GM19455 (cell line): ENCODE results near the gene HSF4.

Experiments used
- ATAC-seq: cut with Tn5 transposase; IDR thresholded peaks from one replicate; pipeline ENCODE4 v1.9.1; 2021; ENCODE audit not compliant: unreplicated experiment

The HSF4 gene

DNA sequence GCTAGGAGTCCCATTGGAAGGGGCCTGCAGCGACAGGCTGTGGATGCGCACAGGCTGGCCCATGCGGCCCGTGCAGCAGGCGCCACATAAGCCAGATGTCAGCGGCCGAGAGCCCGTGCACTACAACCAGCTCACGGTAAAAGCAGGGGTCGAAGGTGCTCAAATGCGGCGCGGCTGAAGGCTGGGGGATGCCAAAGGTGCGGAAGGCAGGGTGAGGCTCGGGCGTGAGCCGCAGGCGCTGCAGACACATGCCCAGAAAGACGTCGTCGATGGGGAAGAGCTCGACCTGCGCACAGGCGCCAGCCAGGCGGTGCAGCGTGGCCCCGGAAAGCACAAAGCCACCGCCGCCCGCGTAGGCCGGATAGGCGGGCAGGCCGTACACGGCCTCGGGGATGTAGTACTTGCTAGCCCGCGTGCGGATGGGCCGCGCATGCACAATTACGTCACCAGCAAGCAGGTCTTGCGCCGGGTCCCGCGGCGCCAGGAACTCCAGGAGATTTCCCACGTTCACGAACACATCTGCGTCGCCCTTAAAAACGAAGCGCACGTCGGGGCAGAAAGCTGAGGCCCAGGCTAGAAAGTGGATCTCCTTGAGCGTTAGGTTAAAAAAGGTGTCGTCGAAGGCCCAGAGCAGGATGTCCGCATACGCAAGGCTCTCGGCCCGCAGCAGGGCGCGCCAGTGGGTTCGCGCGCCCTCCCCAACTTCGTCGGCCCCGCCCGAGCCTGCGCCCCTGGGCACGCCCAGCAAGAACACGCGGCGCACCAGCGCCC lies 15.1 kb upstream of the HSF4 start:
- ATAC-seq, result no peak

DNA sequence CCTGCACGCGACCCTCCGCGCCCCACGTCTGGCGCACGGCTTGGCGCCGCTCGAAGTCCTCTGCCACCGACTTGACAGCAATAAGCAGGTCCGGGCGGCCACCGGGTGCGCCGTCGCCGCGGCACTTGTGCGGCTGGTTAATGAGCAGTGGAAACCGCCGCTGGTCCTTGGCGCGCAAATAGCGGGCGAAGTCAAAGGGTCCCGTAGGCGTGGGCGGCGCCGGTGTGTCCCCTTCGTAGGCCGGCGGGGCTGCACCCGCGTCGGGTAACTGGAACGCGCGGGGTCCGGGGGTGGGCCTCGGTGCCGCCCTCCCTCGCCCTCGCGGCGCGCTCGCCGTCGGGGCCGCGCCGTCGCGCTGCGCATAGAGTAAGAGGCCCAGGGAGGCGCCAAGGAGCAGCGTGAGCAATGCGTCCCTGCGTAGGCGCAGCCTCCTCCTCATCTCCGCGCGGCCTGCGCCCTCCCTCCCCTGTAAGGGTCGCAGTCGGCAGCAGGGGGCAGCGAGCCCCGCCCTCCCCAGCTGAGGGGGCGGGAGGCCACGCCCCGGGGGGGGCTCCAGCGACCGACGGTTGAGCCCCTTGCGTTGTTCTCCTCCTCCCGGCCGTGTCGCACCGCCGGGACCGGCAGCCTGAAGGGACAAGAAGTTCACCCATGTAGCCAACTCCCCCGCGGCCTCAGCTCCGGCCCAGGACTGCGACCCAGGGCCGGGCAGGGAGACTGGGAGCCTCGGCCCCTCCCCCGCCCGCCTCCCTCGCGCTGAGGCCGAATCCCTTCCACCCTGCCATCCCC lies 14.3 kb upstream of the HSF4 start:
- peak; percentile 34 for ATAC-seq

DNA sequence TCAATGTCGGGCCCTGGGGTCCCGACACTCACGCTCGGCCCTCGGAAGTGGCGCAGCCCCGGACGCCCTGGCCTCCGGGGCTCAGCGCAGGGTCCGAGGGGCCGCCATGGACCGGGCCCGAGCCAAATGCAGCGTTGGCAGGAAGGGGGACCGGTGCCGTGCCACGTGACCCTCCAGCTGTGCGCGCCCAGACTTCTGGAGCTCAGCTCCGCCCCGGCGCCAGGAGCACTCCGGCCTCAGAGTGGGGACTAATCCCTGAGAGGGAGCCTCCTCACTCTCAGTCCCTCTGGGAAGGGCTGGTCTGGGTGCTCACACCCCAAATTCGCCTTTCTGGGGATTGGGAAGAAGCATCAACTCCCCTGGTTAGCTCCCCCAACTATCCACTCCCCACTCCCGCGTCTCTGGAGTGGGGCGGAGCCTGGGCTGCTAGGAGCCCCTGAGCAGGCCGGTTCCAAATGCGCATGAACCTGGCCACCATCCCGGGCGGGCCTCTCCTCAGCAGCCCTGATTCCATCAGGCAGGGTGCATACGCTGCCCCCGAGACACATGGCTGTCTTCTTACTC lies 13.6 kb upstream of the HSF4 start, which contains the start of gene B3GNT9:
TSS of gene B3GNT9 (minus strand) at position 166 of the 564 bp plus-strand sequence. CDS start 513 bp downstream, outside the sequence.
- peak; percentile 67 for ATAC-seq

DNA sequence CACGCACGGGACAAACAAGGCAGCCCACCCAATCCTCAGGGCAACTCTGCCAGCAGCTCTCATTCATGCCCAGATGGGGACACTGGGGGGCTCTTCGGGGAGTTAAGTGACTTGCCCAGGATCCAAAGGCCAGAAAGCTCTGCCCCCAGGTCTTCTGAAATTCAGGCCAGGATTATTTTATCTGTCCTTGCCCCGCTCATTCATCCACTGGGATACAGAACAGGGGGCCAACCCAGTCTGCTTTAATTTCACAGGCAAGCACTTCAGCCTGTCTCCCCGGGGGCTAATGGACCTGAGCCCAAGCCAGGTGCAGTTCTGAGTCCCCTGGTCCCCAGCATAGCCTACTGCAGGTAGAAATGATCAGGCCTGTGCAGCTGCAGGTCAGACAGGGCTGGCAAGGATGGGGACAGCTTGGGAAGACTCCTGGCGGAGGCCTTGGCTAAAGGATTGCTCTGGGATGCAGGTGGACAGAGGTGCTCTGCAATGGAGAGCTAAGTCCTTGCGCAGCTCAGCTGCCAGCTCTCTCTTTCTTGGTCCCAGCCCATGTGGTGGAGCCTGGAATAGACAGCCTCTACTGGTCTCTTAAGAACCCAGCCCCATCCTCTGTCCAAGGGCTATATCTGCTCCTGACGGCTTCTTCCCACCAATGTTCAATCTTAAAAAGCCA lies 13.0 kb upstream of the HSF4 start:
- ATAC-seq, result no peak

DNA sequence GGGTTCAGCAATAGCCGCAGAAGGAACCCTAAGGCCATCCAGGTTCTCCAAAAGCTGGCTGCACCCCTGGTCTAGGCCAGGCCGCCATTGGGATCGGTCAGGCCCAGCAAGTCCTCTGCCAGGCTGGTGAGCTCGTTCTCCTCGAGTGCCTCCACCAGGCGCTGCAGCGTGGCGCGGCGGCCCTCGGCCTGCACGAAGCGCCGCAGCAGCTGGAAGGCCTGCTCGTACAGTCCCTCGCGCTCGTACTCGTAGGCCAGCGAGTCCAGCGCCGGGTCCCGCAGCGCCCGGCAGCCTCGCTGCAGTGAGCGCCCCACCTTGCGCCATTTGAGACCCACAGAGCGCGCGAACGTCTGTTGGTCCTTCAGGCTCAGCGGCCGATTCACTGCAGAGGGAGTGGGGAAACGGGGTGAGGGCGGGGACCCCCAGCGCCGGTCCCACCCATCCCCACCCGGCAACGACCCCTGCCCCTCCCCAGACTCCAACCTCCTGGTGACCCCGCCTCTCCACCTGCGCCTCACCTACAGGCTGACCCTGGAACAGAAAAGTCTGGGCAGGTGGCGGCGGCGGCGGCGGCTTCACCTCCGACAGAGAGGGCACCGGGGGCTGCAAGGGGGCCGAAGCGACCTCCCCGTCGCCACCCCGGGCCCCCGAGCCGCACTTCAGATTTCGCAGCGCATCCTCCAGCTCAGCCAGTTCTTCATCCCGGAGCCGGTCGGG lies 9.8 kb upstream of the HSF4 start:
- ATAC-seq, result no peak

DNA sequence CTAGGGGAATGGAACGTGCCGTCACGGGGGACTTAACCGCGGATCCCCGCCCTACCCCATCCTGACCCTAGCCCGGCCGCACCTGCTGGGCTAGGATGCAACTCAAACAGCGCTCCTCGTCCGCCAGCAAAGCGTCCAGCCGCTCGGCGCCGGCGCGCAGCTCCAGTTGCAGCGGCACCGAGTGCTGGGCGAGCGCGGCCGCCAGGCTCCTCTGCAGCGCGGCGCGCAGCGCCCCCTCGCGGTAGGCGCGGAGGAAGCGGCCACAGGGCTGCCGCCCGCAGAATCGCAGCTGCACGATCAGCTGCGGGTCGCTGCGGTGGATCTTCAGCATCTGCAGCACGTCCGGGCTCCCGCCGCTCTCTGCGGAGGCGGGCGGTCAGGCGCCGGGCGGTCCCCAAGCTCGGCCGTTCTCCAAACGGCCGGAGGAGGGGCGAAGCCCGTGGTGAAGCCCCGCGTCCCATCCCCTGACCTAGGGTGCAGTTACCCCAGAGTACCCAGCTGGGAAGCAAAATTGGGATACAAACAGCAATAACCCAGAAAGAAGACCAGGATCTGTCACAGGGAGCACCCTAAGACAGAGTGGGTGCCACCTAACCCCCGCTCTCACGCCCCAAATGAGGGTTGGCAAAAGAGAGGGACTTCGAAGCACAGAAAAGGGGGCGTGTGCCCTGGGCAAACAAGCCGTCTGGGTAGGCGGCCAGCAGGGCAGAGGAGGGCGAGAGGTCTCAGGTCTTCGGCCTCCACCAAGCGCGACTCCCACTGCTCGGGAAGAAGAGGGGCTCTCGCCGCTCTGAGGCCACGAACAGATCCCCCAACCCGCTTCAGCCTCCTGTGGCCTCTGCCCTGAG lies 9.0 kb upstream of the HSF4 start:
- ATAC-seq, result no peak

DNA sequence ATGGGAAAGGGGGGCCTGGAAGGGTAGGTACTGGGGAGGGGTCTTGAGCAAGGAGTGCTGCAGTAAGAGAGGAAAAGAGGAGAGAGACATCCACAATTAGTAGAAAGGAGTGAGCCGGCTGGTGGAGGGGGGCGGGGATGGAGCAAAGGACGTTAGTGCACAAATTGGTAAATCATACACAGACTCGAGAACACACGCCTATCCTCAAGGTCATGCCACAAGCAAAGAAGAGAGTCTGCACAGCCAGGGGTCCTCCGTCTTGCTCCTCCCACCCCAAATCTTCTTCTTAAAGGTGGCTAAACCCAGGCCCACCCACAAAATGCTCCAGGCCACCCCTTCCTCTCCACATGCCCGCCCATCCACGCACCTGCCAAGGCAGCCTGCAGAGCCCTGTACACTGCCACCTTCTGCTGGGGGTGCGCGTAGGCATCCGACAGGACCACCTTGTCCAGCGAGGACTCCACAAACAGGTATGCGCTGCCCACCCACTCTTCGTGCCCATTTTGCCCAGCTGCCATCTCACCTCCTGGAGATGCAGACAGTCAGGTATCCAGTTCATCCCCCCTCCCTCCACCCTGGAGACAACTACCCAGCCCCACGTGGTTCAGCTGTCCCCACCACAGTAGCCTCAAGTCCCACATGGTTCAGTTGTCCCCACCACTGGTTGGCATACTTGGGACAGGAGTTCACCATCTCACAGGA lies 8.3 kb upstream of the HSF4 start:
- no peak for ATAC-seq

DNA sequence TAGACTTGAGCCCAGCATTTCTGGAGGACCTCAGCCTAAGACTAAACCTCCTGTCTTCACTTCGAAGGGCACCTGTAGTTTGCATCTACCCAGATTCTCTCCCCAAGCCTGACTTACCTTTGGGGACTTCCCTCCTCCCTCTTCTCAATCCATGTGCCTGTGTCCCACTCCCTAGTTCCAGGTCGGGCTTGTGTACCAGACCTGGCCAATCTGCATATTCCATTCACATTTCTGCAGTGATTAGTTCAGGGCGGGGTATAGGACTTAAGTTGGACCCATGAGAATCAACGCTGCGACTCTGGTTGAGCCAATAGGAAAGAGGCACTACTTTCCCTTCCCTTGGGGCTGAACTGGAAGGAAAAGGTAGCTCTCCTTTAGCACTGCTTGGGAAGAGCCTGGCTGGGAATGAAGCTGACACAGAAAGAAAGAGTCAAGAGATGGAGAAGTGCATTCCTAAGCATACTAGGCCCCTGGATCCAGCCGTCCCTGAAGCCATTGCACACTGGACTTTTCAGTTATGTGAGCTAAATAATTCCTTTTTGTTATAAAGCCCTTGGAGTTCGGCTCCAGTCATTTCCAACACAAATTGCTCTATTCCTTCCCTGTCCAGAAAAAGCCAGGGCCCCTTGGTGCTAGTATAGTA lies 7.3 kb upstream of the HSF4 start:
- ATAC-seq, result no peak

DNA sequence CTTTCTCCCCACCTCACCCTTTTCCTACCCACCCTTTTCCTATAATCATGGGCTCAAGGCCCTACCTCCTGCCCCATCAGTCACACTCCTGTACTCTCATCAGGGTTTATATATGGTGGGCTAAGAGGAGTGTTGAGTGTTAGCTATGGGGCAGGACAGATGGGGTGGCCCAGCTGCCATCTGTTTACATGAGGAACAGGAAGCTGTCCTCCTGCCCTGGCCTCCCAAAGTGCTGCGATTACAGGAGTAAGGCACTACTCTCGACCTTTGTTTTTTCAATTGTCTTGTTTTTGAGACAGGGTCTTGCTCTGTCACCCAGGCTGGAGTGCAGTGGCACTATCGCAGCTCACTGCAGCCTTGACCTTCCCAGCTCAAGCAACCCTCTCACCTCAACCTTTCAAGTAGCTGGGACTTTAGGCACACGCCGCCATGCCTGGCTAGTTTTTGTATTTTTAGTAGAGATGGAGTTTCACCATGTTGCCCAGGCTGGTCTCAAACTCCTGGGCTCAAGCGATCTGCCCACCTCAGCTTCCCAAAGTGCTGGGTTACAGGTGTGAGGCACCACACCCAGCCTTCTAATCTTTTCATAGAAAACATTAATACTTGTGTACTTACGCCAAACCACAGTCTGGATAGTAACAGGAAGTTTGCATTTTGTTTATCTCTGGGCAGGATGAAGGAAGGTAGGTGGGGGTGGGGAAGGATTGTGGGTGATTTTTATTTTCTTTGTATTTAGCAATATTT lies 6.5 kb upstream of the HSF4 start:
- no peak for ATAC-seq

DNA sequence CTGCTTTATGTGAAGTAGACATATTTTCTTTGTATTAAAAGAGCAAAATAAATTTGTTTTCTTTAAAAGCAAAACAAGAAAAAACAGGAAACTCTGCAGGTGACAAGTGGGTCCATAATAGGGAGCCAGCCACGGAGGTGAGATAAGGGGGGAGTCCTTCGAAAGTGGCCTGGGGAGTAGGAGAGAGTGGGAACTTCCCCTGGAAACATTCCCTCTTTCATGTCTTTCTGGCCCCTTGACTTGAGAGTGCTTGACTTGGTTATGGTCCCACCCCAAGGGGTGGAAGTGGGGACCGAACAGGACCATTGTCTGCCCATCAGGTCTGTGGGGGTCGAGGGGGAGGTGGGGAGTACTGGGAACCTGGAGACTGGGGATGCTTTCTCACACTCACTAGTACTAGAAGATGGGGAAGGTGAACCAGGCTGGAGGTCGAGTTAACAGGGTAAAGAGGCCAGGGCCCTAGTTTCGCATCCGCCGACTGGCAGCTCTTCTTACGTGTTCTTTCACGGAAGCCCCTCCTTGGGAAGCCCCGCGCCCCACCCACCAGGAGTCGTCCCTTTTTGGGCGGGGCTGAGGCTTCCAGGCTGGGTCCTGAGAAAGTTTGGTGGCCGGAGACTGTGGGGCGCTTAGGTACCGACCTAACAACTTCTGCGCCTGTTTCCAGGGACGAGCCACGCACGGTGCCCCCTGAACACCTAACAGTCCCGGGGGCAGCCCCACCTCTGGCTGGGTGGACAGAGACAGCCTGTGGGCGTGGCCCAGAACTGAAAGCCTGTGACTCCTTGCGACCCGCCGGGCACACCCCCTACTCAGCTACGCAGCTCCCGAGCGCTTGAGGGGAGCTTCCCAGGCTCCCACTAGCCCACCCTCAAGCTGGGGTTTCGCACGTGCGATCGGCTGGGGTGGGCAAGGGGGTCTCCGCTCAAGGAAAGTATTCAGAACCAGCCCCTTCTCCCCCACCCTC lies 5.6 kb upstream of the HSF4 start:
- peak; percentile 39 for ATAC-seq

DNA sequence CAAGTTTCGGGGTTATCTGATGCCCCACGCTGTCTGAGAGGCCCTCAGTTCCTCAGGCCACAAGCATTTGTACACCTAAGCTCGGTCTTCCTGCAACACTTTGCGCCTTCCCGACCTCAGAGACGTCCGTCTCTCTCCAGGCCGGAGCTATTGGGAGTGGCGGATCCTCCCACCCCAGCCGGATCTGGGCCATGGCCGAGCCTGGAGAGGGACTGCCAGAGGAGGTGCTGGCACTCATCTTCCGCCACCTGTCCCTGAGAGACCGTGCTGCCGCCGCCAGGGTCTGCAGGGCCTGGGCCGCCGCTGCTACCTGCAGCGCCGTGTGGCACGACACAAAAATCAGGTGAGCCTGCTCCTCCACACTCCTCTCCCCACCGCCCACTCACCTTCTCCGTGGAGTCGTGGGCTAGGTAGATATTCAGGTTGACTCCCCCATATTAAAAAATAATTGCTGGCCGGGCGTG lies 2.9 kb upstream of the HSF4 start:
- no peak for ATAC-seq

DNA sequence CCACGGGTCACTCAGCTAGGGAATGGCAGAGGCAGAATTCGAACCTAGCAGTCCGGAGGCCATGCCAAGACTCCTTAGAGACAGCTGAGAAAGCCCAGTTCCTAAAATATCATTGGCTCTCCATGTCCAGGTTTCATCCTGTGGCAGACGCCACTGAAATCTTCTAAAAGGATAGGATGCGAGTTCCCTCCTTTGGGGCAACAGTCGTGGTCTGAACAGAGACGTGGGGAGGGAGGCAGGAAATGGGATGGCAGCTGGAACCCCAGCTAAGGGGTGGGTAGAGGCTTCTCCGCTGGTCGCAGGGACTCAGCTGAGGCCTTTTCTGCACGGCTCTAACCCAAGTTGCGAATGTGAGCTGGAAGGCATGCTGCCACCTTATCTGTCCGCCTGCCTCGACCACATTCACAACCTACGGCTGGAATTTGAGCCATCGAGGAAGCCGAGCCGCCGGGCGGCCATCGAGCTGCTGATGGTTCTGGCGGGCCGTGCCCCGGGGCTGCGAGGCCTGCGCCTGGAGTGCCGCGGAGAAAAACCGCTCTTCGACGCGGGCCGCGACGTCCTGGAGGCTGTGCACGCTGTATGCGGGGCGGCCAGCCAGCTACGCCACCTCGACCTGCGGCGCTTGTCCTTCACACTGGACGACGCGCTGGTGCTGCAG lies 1.9 kb upstream of the HSF4 start:
- no peak for ATAC-seq

DNA sequence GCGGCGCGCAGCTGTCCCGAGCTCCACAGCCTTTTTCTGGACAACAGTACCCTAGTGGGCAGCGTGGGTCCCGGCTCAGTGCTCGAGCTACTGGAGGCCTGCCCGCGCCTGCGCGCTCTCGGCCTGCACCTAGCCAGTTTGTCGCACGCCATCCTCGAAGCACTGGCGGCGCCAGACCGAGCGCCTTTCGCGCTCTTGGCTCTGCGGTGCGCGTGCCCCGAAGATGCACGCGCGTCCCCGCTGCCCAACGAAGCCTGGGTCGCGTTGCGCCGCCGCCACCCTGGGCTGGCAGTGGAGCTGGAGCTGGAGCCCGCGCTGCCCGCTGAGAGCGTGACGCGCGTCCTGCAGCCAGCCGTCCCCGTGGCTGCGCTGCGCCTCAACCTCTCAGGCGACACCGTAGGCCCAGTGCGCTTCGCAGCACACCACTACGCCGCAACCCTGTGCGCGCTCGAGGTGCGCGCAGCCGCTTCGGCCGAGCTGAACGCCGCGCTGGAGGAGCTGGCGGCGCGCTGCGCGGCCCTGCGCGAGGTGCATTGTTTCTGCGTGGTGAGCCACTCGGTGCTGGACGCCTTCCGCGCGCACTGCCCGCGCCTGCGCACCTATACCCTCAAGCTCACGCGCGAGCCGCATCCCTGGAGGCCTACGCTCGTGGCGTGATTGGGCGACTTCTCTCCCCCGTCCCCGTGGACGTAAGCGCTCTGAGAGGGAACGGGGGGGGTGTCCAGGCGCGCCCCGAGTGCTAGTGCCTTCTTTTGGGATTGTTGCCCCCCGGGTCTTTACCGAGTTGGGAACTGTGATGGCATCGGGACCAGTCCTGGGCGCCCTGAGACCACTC lies 1.2 kb upstream of the HSF4 start:
- ATAC-seq, result no peak

DNA sequence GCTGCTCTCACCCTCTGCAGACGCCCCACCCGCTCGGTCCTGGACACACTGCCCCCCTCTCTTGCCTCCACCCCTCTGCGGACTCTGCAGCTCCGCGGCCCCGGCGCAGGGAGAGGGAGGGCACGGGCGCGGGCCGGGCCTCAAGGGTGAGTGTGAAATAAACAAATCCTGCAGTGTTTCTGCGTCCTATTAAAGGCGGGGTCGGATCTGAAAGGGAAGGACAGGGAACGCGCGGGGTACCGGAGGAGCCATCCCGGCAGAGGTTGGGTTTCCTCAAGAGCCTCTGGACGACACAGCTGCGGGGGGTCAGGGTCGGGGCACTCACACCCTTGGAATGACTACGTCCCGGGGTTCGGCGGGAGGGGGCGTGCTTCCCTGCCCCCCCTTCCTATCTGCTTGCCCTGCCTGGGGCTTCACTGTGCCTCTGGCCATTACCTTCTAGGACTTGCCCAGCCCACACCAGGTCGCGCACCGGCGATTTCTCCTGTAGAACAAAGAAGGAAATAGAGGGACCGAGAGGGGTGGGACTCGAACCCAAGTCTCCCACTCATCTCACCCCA lies 466 bp upstream of the HSF4 start:
- no peak for ATAC-seq
